CD4-positive, alpha-beta T cell treated with Interleukin-17A for 4 hours (primary cell): ENCODE measurements around the gene CDKL2.

ENCODE experiments used
- DNase-seq: peaks from one replicate; pipeline ENCODE4 v3.0.0-alpha.2; 2020; ENCODE audit warnings: mixed read lengths

Gene CDKL2

GRCh38 chr4:75637827-75638226 lies 7.5 kb upstream of the CDKL2 start:
- DNase-seq = no peak

- DNase-seq = no peak
Measured at GRCh38 chr4:75637176-75637575, 6.8 kb upstream of the CDKL2 start.

- no peak for DNase-seq
Measured at GRCh38 chr4:75634951-75635350, 4.6 kb upstream of the CDKL2 start.

- no peak for DNase-seq
Measured at GRCh38 chr4:75634281-75634680, 4.0 kb upstream of the CDKL2 start.

- no peak for DNase-seq
Measured at GRCh38 chr4:75633846-75634245, 3.5 kb upstream of the CDKL2 start.

GRCh38 chr4:75630937-75631329 lies 605 bp upstream of the CDKL2 start:
- no peak for DNase-seq

GRCh38 chr4:75629239-75629638 lies 1.1 kb downstream of the CDKL2 start:
- DNase-seq = no peak

- DNase-seq = no peak
Measured at GRCh38 chr4:75623026-75623425, 7.3 kb downstream of the CDKL2 start.

GRCh38 chr4:75621715-75622114 lies 8.6 kb downstream of the CDKL2 start:
- no peak for DNase-seq

- no peak for DNase-seq
Measured at GRCh38 chr4:75612306-75612705, 18.0 kb downstream of the CDKL2 start.

- no peak for DNase-seq
Measured at GRCh38 chr4:75605928-75606327, 24.4 kb downstream of the CDKL2 start.

GRCh38 chr4:75599647-75600046 lies 30.7 kb downstream of the CDKL2 start:
- no peak for DNase-seq

GRCh38 chr4:75598390-75598789 lies 31.9 kb downstream of the CDKL2 start:
- no peak for DNase-seq

GRCh38 chr4:75596061-75596460 lies 34.3 kb downstream of the CDKL2 start:
- DNase-seq = no peak

GRCh38 chr4:75593393-75593792 lies 36.9 kb downstream of the CDKL2 start:
- no peak for DNase-seq

GRCh38 chr4:75584067-75584466 lies 46.3 kb downstream of the CDKL2 start:
- DNase-seq = no peak

- DNase-seq = no peak
Measured at GRCh38 chr4:75567725-75568124, 62.6 kb downstream of the CDKL2 start.

- no peak for DNase-seq
Measured at GRCh38 chr4:75566911-75567310, 63.4 kb downstream of the CDKL2 start.

- no peak for DNase-seq
Measured at GRCh38 chr4:75565481-75565880, 64.8 kb downstream of the CDKL2 start.

GRCh38 chr4:75564023-75564422 lies 66.3 kb downstream of the CDKL2 start:
- no peak for DNase-seq

- no peak for DNase-seq
Measured at GRCh38 chr4:75561789-75562188, 68.5 kb downstream of the CDKL2 start.

- no peak for DNase-seq
Measured at GRCh38 chr4:75557696-75558095, 72.6 kb downstream of the CDKL2 start.

GRCh38 chr4:75555294-75556164 lies 74.8 kb downstream of the CDKL2 start, which contains the start of gene ODAPH:
Gene ODAPH (plus strand): TSS chr4:75556066. CDS start chr4:75556083, 17 bp downstream.
- peak; percentile 22 for DNase-seq

- DNase-seq = no peak
Measured at GRCh38 chr4:75552452-75552851, 77.9 kb downstream of the CDKL2 start.

- DNase-seq = no peak
Measured at GRCh38 chr4:75549019-75549418, 81.3 kb downstream of the CDKL2 start.
